Vagina (tissue), 2 donors: ENCODE measurements around the gene TMC5. TPM values are rescaled to one million over a fixed set of nuclear protein-coding genes. Genes with fewer than 3 reads are reported as not detected.

Experiments
- DNase-seq, 2 donors: peaks; one replicate each; pipeline ENCODE4 v3.0.0-alpha.2; 2017; ENCODE audit errors: extremely low spot score in 2 of 2
- H3K27ac ChIP-seq: fragments of 200-600 bp; sonication (generic); one replicate; pipeline ENCODE4 v1.5.1; 2019
- H3K27me3 ChIP-seq: fragments of 200-600 bp; sonication (generic); one replicate; pipeline ENCODE4 v1.5.1; 2019
- H3K36me3 ChIP-seq, 2 donors: fragments of 200-600 bp; sonication (generic); one replicate each; pipeline ENCODE4 v1.5.1; 2017 to 2019
- H3K4me1 ChIP-seq: fragments of 200-600 bp; sonication (generic); one replicate; pipeline ENCODE4 v1.5.1; 2019
- H3K4me3 ChIP-seq, 2 donors: fragments of 200-600 bp; sonication (generic); 1 replicate in 1 of 2; 2 replicates in 1 of 2; pipeline ENCODE4 v1.5.1; 2016 to 2019
- H3K9me3 ChIP-seq: fragments of 200-600 bp; sonication (generic); one replicate; pipeline ENCODE4 v1.5.1; 2019
- POLR2A ChIP-seq, 2 donors: fragments of 450-650 bp; IDR thresholded peaks; one replicate each; pipeline ENCODE4 v1.6.1; 2017; ENCODE audit warnings: antibody characterized with exemption in 2 of 2, mild to moderate bottlenecking in 2 of 2, moderate library complexity in 2 of 2
- POLR2AphosphoS5 ChIP-seq, 2 donors: sonication (generic); formaldehyde crosslinking; IDR thresholded peaks; one replicate each; pipeline ENCODE4 v1.9.0; 2017; ENCODE audit warnings: antibody characterized with exemption in 2 of 2, mild to moderate bottlenecking in 2 of 2, low read depth in 1 of 2; ENCODE audit not compliant: insufficient read depth in 1 of 2
- intact Hi-C: fragments of 100-400 bp; cut with DNase I; formaldehyde crosslinking; loops from one replicate; pipeline ENCODE4 v1.15.1; 2023
- total RNA-seq: library from RNA; depleted of rRNA; stranded (reverse); fragments of >200 nt; gene quantifications from one replicate; pipeline ENCODE4 v1.2.3, GENCODE V29; 2016
- TF ChIP-seq, protein P1 (sequence below), 3 experiments: fragments of 450-650 bp in 2 of 3; fragments of 200-600 bp in 1 of 3; sonication (generic) in 1 of 3; IDR thresholded peaks; one replicate each; pipeline ENCODE4 v1.5.1; 2017 to 2019; ENCODE audit warnings: antibody characterized with exemption in 3 of 3, mild to moderate bottlenecking in 2 of 3, moderate library complexity in 2 of 3

TMC5 gene
- total RNA-seq, 1 donor from 2014 or later: not detected

DNA sequence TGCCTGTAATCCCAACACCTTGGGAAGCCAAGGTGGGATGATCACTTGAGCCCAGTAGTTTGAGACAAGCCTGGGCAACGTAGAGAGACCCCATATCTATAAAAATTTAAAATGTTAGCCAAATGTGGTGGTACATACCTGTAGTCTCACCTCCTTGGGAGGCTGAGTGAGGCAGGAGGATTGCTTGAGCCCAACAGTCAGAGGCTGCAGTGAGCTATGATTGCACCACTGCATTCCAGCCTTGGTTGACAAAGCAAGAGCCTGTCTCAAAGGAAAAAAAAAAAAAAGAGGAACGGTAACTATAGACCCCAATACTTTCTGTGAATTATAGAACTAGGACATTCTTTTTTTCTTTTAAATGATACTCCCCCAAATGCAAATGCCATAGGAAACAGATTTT lies 1.8 kb upstream of the TMC5 start:
- Histone ChIP-seq H3K4me1 (peaks cover 1% of the 10 kb centered on the region), H3K27ac (no peak overlapping the region), H3K4me3 (no peak overlapping the region), H3K9me3 (no peaks in the 10 kb centered on the region), H3K27me3 (no peaks in the 10 kb centered on the region), H3K36me3 (no peaks in the 10 kb centered on the region)
- no peak for DNase-seq
- intact Hi-C loops: no loop called here
- TF ChIP-seq POLR2AphosphoS5 (IDR thresholded peaks at IDR 0.05; ENCODE audit: insufficient read depth in 1 of 2, low read depth in 1 of 2) (no peak), POLR2A (IDR thresholded peaks at IDR 0.05) (no peak)
- TF ChIP-seq, protein P1, sequence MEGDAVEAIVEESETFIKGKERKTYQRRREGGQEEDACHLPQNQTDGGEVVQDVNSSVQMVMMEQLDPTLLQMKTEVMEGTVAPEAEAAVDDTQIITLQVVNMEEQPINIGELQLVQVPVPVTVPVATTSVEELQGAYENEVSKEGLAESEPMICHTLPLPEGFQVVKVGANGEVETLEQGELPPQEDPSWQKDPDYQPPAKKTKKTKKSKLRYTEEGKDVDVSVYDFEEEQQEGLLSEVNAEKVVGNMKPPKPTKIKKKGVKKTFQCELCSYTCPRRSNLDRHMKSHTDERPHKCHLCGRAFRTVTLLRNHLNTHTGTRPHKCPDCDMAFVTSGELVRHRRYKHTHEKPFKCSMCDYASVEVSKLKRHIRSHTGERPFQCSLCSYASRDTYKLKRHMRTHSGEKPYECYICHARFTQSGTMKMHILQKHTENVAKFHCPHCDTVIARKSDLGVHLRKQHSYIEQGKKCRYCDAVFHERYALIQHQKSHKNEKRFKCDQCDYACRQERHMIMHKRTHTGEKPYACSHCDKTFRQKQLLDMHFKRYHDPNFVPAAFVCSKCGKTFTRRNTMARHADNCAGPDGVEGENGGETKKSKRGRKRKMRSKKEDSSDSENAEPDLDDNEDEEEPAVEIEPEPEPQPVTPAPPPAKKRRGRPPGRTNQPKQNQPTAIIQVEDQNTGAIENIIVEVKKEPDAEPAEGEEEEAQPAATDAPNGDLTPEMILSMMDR (IDR thresholded peaks at IDR 0.05): no peak

DNA sequence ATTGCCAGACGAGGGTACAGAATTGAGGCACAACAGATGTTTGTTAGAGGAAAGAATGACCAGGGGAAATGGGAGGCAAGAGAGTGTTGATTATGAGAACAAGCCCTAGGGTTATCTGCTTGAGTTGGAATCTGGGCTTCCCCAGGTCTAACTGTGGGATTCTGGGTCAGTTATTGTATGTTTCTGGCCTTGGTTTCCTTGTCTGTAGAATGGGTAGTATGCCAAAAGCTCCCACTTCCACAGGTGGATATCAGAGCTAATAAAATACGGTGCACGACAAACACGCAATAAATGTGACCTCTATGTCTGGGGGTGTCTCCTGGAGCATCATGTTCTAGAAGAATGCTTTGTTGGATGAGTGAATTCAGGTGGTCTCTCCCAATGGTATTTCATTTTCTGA lies 517 bp downstream of the TMC5 start:
- DNase-seq: no peak
- H3K27me3 ChIP-seq: no peaks in the 10 kb centered on the region
- no peaks in the 10 kb centered on the region for H3K4me1 ChIP-seq
- no peak overlapping the region for H3K27ac ChIP-seq
- no peak overlapping the region for H3K4me3 ChIP-seq
- no peaks in the 10 kb centered on the region for H3K36me3 ChIP-seq
- no peaks in the 10 kb centered on the region for H3K9me3 ChIP-seq
- TF ChIP-seq, protein P1 (IDR thresholded peaks at IDR 0.05): no peak
- TF ChIP-seq POLR2AphosphoS5 (IDR thresholded peaks at IDR 0.05; ENCODE audit: insufficient read depth in 1 of 2, low read depth in 1 of 2): no peak
- TF ChIP-seq POLR2A (IDR thresholded peaks at IDR 0.05): no peak
- intact Hi-C loops: no loop called here

DNA sequence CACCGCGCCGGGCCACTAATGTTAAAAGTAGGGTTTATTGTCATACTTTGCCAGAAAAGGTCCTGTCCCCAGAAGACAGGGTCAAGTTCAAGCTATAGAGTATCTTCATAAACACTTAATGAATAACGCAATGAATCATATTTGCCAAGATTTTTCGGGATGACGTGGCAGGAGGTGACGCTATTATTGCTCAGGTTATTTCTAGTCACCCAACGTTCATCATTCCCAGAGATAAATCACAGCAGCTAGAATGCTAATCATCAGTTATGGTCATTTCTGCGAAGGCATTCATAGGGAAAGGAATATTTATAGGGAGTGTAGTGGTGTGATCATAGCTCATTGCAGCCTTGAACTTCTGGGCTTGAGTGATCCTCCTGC lies 2.0 kb downstream of the TMC5 start:
- Histone ChIP-seq H3K4me1 (no peaks in the 10 kb centered on the region), H3K4me3 (no peak overlapping the region), H3K9me3 (no peaks in the 10 kb centered on the region), H3K27ac (no peak overlapping the region), H3K27me3 (no peaks in the 10 kb centered on the region), H3K36me3 (no peaks in the 10 kb centered on the region)
- no peak for DNase-seq
- intact Hi-C loops: no loop called here
- TF ChIP-seq, protein P1 (IDR thresholded peaks at IDR 0.05): no peak
- TF ChIP-seq POLR2A (IDR thresholded peaks at IDR 0.05) (no peak), POLR2AphosphoS5 (IDR thresholded peaks at IDR 0.05; ENCODE audit: insufficient read depth in 1 of 2, low read depth in 1 of 2) (no peak)

DNA sequence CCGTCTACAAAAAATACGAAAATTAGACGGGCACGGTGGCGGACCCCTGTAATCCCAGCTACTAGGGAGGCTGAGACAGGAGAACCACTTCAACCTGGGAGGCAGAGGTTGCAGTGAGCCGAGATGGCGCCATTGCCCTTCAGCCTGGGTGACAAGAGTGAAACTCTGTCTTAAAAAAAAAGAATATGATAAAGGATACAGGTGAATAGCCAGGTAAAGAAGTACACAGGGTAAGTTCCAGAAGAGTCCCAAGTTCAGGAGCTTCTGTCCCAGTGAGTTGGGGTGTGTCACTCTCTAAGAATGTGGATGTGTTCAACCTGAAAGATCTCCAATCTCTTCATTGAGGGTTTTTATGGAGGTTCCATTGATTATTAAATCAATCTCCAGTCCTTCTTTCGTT lies 6.8 kb downstream of the TMC5 start:
- Histone ChIP-seq H3K36me3 (no peaks in the 10 kb centered on the region), H3K9me3 (no peaks in the 10 kb centered on the region), H3K4me1 (no peaks in the 10 kb centered on the region), H3K4me3 (no peak overlapping the region), H3K27ac (no peak overlapping the region), H3K27me3 (no peaks in the 10 kb centered on the region)
- intact Hi-C loops: no loop called here
- no peak for DNase-seq
- TF ChIP-seq, protein P1 (IDR thresholded peaks at IDR 0.05): no peak
- TF ChIP-seq POLR2A (IDR thresholded peaks at IDR 0.05) (no peak), POLR2AphosphoS5 (IDR thresholded peaks at IDR 0.05; ENCODE audit: insufficient read depth in 1 of 2, low read depth in 1 of 2) (no peak)

DNA sequence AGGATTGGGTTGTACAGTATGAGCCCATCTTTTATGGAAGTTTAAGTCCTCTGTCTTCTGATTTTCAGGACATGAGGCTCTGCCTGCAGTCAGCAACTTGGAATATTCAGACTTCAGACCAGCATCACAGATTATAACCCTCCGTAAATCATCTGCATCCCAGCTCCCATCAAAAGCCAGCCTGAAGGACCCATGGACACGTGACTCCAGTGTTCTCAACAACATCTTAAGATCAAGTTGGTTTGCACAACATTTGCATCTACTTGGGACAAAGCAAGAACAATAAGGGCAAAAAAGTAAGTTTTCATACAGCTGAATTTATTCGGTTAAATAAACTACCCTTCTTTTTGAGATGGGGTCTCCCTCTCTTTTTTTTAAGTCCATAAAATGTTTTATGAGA lies 12.7 kb downstream of the TMC5 start:
- Histone ChIP-seq H3K36me3 (no peaks in the 10 kb centered on the region), H3K4me1 (no peaks in the 10 kb centered on the region), H3K4me3 (no peak overlapping the region), H3K27me3 (no peaks in the 10 kb centered on the region), H3K27ac (no peak overlapping the region), H3K9me3 (no peaks in the 10 kb centered on the region)
- no peak for DNase-seq
- TF ChIP-seq POLR2AphosphoS5 (IDR thresholded peaks at IDR 0.05; ENCODE audit: insufficient read depth in 1 of 2, low read depth in 1 of 2) (no peak), POLR2A (IDR thresholded peaks at IDR 0.05) (no peak)
- TF ChIP-seq, protein P1 (IDR thresholded peaks at IDR 0.05): no peak
- intact Hi-C loops: no loop called here
